Tracheal epithelial cell (primary cell): ENCODE data around the gene ZNF778. TPM values are rescaled to one million over a fixed set of nuclear protein-coding genes. Genes with fewer than 3 reads are reported as not detected.

Experiments used
- total RNA-seq: library from RNA; depleted of rRNA; stranded (reverse); fragments of >200 nt; gene quantifications from 2 replicates; pipeline ENCODE4 v1.2.1, GENCODE V29; 2014

ZNF778 gene
- total RNA-seq = 9.4 and 16.6 TPM in 2 replicates

DNA sequence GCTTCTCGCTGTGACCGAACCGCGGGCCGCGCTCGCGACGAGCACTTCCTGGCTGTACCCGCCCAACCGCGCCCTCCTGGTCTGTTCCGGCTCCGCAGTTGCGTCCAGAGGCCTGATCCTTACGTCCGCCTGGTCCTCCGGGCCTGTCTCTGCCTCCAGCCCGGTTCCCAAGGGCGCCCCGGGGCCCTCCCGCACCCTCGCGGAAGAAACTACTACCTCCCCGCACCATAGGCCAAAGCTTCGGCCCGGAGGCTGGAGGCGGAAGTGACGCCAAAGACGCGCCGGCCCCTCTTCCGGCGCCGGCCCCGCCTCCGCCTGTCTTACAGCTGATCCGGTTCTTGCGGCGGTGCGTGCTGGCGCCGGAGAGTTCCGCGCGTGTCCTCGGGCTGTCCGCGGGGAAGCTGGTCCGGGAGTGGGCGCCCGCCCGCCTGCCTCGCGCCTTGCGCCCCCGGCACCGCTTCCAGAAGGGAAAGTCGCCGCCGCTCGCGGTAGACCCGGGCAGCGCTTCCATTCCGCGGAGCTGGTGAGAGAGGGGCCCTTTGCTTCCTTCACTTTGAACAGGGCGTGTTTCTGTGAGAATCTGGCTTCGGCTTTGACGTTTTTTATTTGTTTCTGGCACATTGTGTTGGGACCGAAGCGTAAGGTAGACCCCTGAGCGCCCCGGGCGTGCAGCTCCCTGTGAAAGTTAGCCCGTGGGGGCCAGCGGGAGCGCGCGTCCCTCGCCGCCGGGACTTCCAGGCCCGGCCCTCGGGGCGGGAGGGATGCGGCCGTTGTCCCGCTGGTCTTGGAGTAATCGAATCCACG is at the start of gene ZNF778:
Gene ZNF778 (plus strand): TSS at position 316 of the 804 bp plus-strand sequence. CDS start 3,425 bp downstream, outside the sequence.

DNA sequence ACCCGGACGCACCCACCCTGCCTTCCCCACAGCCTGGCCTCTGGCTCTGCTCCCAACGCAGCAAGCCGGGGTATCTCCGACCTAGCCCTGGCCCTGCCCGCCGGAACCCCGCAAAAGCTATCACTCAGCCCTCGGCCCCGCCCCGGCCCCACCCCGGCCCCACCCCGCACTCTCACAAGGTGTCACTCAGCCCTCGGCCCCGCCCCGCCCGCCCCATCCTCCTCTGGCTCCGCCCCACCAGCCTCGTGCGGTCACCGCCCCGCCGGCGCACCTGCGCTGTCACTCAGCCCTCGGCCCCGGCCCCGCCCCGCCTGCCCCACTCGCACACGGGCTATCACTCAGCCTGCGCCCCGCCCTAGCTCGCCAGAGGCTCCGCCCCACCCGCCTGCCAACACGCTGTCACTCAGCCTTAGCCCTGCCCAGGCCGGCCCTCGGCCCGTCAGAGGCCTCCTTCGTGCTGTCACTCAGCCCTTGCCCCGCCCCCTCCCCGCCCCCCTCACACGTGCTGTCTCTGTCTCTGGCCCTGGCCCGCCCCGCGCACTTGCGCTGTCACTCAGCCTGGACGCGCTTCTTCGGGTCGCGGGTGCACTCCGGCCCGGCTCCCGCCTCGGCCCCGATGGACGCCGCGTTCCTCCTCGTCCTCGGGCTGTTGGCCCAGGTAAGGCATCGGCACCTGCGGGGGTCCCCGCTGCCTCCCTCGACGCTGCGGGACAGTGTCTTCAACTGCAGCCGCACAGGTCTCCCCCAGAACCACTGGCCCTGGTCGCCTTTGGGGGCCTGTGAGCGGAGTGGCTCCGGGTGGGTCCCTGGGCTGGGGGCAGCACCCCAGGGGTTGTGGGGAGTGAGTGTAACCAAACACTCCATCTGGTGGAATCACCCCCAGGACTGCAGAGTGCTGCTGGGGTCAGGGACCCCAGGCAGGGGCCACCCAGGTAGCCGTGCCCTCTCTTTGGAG is 46.0 kb upstream of the ZNF778 start, which contains the start of gene CDH15:
Gene CDH15 (plus strand): TSS at position 533 of the 955 bp plus-strand sequence. CDS start 84 bp downstream, at position 617.

DNA sequence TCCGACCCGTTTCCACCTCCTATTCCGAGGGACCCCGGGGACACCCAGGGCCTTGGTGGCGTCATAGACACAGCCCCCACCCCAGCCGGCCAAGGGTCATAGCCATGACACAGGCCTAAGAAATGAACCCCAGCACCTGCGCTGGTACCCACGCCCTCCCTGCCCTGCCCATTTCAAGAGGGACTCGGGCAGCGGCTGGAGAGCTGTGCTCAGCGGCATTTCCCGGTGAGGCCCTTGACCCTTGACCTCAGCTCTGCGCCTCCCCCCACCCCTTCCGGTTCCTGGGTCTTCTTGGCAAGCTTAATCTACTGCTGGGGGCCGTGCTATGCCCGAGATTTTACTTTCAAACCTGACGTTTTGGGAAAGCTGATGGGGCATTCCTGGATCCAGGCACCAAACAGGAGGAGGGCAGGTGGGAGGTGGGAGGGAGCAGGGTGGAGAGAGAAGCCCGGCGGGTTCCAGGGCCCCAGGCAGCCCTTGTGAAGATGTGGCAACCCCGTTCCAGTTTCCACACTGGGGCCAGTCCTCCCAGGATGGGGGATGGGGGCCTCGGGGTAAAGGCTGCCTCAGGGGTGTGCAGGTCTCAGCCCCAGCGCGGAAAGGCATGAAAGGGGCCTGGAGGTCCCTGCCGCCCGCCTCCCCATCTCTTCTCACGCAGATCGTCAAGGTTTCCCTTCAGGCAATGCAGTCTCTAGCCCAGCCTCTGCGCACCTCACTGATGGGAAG is 17.2 kb upstream of the ZNF778 start, which contains the start of gene SLC22A31:
Gene SLC22A31 (minus strand): TSS at position 414 of the 726 bp plus-strand sequence. CDS start 36 bp downstream, at position 378.

Other genes starting within 250 kb of the ZNF778 start
- gene CBFA2T3, start 240.5 kb upstream of the ZNF778 start, total RNA-seq = 0.48 and 0.64 TPM in 2 replicates
- gene ACSF3, start 123.9 kb upstream of the ZNF778 start, total RNA-seq = 27.9 and 35.2 TPM in 2 replicates
- gene CDH15, start 46.0 kb upstream of the ZNF778 start, total RNA-seq = 0.24 TPM in 1 of 2 replicates, not detected in the other
- gene SLC22A31, start 17.2 kb upstream of the ZNF778 start, total RNA-seq = not detected in 2 replicates